Activated CD4-positive, alpha-beta T cell treated with anti-CD3 and anti-CD28 coated beads, Interleukin-10, Interleukin-2, amounts not matched to agents 100 ng/mL and 50 ng/mL, durations not matched to agents 16 hours and 8 hours (primary cell): ENCODE data around the gene CERS3.
"Not testable (repeated sequence)": the region's sequence is repeated elsewhere in the genome, so short reads cannot be mapped to it uniquely, and the experiment has no call there.

ENCODE experiments used
- DNase-seq: peaks from one replicate; pipeline ENCODE4 v3.0.0-alpha.2; 2020

The CERS3 gene

DNA sequence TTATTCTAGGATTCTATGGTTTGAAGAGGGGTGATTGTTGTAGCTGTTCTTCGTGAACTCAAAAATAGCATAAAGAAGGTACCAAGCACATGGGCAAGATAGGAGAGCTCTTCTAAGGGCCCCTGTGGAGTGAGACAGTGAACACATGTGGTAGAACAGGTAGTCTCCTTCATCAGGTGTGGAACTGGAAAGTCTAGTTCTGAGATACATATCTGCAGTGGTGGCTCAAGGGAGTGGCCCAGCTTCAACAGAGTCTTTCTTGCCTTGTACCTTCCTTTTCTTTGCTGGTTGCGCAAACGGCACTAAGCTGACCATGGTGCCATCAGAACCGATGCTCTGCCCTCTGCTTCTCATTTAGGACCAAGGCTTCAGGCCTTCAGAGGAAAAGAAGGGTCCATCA, 65.2 kb downstream of the CERS3 start:
- no peak for DNase-seq

DNA sequence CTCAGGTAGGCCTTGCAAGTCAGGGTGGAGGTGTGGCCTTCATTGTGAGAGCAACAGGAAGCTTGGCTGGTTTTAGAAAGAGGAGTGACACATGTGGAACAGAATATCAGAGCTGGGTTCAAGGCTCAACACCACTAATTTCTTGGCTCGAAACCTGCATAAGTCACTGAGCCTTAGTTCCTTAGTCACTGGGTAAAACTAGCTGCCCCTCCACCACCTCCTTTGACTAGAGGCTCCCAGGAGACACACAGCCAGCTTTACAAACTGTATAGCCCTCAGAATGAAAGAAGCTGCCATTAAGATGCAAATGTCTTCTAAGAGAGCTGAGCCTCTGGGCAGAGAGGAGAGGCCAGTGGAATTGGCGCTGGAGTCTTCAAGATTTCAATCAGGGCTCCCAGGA, 67.7 kb downstream of the CERS3 start:
- no peak for DNase-seq

DNA sequence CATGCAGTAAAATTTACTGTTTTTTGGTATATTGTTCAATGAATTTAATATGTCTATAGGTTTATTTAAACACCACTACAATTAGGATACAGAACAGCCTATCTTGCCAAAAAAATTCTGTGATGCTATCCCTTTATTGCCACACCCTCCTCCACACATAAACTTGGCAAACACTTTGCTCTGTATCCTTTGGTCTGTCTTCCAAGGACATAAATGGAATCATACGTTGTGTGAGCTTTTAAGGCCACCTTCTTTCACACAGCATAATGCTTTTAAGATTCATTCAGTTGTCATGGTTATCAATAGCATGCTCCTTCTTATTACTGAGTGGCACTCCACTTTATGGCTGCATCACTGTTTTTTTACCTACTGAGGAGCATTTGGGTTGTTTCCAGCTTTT, 71.5 kb downstream of the CERS3 start:
- no peak for DNase-seq

DNA sequence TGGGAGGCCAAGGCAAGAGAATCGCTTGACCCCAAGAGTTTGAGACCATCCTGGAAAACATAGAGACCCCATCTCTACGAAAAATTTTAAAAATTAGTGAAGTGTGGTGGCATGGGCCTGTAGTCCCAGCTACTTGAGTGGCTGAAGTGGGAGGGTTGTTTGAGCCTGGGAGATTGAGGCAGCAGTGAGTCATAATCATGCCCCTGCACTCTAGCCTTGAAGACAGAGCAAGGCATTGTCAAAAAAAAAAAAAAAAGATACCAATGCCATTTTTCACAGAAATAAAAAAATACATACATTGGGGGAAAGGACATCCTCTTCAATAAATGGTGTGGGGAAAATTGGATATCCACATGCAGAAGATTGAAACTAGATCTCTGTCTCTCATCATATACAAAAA, 74.6 kb downstream of the CERS3 start:
- no peak for DNase-seq

DNA sequence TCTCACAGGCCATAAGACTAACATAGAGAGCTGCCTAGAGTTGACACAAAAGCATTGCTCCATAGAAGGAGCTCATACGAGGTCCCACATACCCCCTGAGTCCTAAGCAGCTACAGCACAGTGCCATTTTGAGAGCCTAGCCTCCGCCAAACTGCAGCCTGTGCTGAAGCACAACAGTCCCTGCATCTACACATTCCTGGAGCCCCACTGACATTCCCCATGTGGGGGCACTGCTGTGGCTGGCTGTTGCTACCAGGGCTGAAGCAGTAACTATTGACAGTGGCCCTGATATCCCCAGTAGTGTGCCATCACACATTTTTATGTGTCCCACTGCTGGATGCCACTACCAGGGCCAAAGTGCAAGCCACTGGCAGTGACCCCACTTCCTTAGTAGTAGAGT, 80.3 kb downstream of the CERS3 start:
- DNase-seq: no peak

DNA sequence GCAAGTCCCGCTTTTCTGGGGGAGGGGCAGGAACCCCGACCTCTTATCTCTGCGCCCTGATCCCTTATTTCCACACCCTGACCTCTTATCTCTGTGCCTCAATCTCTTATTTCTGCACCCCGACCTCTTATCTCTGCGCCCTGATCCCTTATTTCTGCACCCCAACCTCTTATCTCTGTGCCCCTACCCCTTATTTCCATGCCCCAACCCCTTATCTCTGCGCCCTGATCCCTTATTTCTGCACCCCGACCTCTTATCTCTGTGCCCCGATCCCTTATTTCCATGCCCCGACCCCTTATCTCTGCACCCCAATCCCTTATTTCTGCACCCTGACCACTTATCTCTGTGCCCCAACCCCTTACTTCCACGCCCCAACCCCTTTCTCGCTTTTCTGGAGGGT, 87.7 kb downstream of the CERS3 start:
- not testable (repeated sequence) for DNase-seq

DNA sequence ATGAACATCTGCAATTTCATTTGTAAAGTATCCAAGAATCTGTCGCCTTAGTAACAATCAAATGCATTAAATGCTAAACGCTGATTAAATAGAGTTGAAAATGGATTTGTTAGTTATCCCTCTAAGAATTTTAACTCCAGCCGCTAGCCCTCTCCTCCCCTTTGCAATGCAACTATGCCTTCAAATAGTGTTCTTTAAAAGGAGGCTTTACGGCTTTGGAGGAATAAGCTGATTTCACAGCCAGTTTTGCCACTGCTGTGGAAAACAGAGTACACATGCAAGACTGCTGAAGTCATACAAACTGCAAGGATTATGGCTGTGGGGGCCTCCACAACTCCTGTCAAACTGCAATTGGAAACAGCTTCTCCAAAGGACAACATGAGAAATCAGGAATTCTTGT, 89.2 kb downstream of the CERS3 start:
- no peak for DNase-seq

DNA sequence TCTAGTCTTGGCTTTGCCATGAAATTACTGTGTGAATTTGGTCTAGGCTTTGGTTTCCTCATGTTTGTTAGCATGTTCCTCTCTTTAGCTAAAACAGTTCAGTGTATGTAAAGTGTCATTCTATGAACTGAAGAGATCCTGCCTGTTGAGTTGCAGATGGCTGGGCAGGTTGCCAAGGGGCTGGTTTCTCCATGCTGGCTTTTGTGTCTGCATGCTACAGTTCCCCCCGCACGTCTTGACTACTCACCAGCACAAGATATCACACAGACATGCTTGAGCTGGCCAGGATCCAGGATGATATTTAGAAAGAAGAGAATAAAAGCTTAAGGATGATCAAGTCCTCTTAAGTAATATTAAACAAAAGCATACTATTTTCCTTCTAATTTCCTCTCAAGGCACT, 90.2 kb downstream of the CERS3 start:
- DNase-seq: no peak

DNA sequence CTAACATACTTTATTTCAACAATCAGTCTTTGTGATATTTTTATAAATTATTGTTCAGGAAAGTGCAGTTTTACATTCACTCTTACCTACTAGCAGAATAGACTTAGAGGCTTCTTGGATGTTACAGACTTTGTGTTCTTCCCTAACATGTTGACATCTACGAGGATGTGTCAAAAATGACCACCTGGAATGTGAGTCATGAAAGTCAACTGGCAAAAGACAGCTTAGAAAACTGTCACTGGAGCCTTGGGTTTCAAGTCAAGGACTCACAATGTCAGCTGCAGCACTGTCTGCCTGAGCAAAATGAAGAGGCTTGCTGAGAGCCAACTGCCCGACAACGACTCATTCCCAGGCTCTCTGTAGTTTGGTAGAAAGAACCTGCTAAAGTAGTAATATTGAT, 91.5 kb downstream of the CERS3 start:
- no peak for DNase-seq

DNA sequence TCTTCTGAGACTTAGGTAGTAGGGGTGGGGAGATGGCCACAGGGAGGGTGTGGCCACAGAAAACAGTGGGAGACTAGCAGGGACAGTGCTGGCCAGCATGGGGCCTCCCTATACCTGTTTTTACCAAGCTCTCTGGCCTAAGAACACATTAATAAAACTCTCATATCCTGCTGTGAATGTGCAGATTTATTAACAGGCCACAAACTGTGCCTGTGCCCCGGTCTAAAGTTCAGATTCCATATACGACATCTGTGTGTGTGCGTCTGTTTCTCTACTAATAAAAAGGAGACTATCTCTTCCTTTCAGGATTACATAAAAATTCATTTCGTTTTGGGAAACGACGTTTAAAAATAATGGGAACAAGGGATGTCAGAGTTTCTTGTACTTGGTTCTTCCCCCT, 94.2 kb downstream of the CERS3 start:
- no peak for DNase-seq

DNA sequence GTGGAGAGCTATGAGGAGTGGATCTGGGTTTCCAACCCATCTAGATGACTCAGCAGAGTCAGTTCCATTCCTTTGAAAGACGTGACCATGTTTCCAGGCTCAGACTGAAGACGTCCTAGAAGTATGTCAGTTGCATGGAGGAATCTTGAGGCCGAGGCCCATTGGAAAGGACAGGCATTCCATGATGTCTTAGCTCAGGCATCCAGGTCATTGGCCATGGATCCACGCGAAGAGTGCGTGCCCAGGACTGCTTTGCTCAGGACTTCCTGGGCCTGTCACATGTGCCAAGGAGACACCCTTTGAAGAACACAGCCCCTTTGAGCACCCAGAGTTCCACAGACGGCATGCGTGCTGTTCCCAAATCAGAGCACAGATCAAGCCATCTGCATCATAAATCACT, 94.7 kb downstream of the CERS3 start:
- DNase-seq: no peak

DNA sequence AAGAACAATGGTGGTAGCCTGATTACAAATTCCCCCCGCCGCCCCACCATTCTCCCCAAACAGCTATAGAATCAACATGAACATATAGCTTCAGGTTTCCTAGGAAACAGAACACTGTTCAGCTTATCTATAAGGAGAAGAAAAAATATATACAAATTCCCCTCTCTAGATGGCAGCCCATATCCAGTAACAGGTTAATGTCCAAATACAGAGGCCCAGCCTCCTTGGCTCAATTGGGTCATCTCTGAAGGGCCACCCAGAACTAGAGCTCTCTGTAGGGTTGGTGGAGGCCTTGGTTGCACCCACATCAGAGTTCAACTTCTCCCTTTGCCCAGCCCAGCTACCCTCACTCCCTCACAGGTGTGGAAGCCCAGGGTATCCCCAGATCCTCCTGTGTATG, 95.4 kb downstream of the CERS3 start:
- DNase-seq: no peak

DNA sequence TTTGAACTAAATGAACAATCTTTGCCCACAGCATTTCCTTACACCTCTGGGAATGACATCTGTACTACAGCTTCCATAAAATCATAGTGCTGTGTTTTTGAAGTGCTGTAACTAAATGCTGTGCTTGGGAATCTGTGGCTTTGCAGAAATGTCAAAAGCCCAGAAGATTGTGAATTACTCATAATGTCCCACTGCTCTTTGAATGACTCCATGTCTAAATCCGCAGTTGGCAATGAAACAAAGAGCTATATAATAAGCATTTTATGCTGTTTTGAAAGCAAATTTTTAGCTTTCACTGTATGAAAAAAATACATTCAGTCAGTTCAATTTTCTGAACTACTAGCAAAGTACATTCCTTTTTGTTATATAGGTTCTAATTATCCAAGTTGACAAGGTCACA, 98.3 kb downstream of the CERS3 start:
- DNase-seq: no peak

DNA sequence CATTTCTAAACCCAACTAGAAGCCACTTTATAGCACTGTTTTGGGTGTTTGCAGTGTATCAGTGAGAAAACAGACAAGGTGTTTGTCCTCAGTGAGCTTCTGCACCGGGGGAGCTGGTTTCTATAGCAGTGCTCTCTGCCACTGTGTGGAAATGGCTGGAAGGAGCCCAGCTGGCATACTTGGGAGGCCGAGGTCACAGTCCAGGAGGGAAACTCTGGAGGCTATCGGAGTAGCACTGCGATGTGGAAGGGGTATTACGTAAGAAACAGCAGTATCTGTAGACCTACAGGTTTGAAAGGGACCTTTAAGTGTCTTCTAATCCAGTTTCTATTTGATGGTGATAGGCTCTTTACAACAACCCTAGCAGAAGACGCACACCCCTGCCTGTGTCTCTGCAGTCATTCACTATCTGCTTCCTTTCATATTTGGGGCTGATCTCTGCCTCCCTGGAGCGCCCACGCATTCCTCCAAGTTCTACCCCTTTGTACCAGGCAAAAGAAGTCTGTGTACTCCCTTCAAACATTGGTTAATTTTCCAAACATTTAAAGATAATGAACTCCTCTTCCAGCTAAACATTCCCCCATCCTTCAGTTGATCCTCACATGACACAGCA, 99.5 kb downstream of the CERS3 start:
- no peak for DNase-seq

DNA sequence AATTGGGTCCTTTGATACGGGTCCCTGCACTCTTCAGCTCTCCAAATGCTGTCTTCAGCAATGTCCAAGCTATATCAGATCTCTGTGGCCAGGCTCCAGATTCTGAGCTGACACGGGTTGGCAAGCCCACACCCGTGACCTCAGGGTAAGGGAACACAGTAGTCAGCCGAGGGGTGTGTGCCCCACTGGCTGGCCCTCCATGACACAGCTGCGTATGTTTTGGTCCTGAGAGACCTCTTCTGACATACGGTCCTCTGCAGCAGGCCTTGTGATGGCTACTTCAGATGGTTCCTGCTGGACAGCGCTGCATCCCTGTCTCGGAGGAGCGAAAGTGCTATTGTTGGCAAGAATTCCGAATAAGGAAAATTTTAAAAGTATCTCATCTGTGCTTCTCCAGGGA, 101.8 kb downstream of the CERS3 start:
- no peak for DNase-seq

DNA sequence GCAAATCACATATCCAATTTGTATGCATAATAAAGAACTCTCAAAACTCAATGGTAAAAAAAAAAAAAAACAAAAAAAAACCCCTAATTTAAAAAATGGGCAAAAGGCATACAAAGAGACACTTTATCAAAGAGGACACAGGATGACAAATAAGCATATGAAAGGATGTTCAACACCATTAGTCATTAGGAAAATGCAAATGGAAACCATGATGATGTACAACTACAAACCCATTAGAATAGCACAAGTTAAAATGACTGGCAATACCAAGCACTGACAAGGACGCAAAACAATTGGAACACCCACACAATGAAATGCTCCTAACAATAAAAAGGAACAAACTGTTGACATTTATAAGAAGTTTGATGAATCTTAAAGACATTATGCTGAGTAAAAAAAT, 123.6 kb downstream of the CERS3 start:
- no peak for DNase-seq

DNA sequence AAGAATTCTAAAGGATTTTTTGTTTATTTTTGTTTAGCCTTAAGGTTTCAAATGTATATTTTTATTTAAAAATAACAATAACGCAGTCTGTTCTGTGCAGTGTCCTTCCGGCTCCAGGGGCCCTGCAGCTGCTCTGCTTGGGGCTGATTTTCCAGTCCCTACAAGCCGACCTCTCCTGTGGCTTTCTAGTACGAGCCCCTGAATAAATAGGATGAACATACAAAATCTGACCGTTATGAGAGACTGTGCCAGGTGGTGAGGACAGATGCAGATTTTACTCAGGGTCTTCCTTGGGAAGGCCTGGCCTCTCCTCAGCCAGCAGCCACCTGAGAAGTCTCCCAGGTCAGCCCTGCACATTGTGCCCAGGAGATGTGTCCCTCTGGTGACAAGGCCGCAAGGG, 127.8 kb downstream of the CERS3 start:
- no peak for DNase-seq

DNA sequence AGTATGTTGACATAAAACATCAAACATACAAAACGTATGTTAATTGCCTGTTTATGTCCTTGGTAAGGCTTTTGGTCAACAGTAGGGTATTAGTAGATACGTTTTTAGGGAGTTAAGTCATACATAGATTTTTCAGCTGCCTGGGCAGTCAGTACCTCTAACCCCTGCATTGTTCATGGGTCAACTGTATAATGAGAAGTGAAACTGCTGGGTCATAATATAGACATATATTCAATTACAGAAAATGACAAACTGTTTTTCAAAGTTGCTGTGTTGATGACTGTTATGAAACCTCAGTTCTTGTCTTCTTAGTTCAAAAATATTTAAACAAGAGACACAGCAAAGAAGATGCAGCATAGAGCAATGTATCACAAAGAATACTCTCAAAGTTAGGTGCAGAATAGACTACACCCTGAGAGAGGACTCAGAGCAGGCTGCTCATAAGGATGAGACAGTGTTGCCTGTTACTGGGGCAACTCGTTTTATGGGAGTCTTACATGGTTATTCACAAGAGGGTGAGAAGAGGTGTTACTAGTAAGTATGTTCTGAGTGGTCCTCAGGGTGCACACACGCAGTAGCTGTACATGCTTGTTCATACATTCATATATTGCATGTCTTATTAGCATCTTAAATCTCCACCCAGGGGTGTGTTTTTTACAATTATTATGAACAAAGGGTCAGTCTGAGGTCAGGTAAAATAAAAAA, 133.9 kb downstream of the CERS3 start:
- DNase-seq: no peak

DNA sequence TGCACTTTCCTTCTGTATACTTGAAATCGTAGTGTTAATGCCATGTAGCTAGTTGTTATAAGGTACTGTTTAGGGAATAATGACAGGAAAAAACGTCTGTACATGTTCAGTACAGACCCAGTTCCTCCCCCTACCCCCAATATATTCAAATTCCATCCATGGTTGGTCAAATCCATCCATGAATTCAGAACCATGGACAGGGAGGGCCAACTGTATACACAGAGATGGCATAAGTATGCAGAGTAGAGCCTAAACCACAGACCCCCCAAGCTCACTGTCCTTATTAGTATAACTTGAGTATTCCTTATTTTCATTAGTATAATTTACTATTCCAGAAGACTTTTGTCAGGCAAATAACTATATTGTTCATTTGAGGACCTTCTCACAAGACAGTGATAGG, 135.7 kb downstream of the CERS3 start:
- no peak for DNase-seq

DNA sequence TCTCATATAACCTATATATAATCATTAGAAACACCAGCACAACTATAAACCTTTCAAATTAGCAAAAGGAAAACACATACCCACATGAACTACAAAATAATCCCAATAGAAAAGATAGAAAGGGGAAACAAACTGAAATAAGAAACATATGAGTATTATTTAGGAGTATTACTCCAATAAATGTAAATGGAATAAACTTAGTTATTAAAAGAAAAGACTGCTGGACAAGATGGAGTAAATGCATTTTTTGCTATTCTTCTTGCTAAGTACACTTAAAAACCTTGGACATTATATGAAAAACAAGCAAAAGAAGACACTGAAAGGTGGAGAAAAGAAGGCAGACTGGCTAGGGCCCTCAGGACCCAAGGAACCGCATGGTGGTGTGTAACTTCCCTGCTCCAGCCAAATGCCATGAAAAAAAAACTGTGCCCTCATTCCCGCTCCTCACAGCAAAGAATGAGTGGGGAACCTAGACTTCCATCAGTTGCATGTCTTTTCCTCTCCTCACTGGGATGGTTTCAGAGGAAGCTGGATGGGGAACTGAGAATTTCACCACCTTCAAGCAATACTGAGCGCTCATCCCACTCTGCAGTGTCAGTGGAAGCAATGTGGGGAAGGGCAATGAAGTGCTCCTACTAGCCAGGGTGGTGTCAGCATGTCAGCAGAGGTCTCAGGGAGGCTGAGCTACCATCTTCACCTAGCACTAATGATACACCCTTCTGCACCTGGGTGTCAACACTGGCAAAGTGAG, 143.3 kb downstream of the CERS3 start:
- DNase-seq: no peak

DNA sequence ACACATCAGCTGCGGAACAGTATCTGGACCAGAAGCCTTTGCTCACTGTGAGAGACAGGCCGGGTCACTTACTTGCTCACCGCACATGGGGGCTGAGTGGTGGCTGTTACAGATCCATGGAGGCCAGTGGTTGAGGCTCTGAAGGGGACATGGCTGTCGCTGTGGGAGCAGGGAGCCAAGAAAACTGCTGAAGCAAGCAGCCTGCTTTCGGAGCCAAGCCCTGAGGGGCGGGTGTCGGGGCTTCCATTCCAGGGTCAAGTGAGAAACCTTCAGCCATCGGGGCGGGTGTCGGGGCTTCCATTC, 144.7 kb downstream of the CERS3 start:
- no peak for DNase-seq

DNA sequence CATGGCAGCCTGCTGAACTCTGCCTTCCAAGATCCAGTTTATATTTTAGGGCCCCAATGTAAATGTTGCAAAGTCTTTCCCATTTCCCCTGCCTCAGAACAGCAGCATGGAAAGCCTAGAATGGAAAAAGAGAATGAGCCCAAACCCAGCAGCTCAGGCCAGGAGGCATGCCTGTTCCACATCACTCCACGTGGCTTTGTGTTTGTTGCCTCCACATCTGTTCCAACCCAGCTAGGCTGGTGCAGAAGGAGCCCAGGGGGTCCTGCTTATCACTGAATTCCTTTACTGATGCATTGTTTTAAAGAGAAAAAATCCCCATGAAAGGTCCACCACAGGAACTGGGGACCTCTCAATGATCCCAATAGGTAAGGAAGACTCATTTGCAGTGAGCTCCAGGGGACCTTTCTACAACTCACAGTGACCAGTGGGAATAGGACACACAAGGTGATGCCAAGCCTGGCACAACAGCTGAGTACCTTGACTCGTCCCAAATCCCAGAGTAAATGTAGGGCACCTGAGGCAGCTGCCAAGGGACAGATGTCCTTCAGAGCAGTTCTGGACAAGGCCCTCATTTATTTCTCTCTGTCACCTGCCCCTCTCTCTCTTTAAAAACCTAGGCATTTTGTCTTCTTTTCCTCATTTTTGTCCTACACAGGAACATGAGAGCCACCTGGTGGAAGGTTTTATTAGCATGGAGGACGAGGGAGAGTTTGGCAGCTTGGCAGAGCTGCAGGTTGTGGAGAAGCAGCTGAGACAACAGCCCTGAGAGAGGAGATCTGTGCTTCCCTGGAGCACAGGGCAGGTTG, 145.2 kb downstream of the CERS3 start:
- peak; percentile 18 for DNase-seq

DNA sequence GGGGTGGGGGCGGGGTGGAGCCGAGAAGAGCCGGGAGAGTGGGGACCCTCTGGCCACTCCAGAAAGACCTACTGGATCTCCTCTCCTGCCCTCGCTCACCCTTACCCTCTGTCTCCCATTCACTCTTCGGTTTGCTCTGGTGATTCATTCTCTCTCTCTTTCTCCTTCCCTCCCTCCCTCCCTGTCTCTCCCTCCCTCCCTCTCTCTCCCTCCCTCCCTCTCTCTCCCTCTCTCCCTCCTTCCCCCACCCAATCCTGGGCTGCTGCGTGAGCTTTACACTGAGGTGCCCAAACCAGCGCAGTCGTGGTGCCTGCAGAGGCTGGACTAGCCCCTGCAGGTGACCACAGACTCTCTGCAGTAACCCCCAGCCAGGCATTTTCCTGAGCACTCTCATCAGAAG, 154.8 kb downstream of the CERS3 start:
- DNase-seq: no peak
